ENCODE data around the gene CP.

DNA sequence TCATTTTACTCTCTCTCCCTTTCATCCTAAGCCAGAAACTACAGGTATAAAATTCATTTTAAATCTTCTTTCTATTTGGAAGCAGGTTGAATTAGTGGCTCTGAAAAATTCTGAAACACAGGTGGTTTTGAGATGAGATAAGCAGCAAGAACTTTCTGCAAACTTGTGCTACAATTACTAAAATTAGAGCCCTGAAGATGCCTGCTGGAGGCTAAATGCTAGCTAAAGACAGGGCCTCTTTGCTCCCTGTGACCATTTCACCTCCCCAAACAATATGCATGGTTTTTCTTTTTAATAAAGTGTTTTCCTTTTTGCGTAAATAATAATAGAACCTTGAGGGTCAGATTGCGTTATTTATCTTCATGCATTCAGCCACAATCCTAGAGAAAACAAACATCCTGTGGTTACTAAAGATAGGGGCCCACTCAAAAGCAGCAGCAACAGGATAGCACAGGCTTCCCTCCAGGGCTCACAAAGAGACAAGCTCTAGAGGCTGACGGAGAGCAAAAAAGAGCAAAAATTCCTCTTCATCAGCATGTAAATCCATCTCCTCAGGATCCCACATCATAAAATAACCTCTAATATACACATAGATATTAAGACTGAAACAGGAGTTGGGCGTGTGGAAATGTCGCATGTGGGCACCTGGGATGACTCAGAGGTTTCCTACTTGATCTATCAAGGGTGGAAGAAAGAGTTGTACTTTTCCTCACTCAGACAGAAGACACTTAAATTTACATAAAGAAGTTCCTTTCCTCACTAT, 26.5 kb upstream of the CP start:
- TF ChIP-seq, protein P1, sequence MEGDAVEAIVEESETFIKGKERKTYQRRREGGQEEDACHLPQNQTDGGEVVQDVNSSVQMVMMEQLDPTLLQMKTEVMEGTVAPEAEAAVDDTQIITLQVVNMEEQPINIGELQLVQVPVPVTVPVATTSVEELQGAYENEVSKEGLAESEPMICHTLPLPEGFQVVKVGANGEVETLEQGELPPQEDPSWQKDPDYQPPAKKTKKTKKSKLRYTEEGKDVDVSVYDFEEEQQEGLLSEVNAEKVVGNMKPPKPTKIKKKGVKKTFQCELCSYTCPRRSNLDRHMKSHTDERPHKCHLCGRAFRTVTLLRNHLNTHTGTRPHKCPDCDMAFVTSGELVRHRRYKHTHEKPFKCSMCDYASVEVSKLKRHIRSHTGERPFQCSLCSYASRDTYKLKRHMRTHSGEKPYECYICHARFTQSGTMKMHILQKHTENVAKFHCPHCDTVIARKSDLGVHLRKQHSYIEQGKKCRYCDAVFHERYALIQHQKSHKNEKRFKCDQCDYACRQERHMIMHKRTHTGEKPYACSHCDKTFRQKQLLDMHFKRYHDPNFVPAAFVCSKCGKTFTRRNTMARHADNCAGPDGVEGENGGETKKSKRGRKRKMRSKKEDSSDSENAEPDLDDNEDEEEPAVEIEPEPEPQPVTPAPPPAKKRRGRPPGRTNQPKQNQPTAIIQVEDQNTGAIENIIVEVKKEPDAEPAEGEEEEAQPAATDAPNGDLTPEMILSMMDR (IDR thresholded peaks at IDR 0.05), result no peak
- TF ChIP-seq, protein P2, sequence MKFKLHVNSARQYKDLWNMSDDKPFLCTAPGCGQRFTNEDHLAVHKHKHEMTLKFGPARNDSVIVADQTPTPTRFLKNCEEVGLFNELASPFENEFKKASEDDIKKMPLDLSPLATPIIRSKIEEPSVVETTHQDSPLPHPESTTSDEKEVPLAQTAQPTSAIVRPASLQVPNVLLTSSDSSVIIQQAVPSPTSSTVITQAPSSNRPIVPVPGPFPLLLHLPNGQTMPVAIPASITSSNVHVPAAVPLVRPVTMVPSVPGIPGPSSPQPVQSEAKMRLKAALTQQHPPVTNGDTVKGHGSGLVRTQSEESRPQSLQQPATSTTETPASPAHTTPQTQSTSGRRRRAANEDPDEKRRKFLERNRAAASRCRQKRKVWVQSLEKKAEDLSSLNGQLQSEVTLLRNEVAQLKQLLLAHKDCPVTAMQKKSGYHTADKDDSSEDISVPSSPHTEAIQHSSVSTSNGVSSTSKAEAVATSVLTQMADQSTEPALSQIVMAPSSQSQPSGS (CRISPR knock-in tag; IDR thresholded peaks at IDR 0.05; ENCODE audit: borderline replicate concordance, low read depth), result no peak
- TF ChIP-seq SOX15 (CRISPR knock-in tag; IDR thresholded peaks at IDR 0.05) (no peak), TP53 (CRISPR knock-in tag; IDR thresholded peaks at IDR 0.05) (no peak)

All from WTC11 (cell line).